Large intestine (tissue), 3 donors: ENCODE results near the gene ASPDH. TPM values are rescaled to one million over a fixed set of nuclear protein-coding genes. Genes with fewer than 3 reads are reported as not detected.

Source experiments
- DNase-seq, 2 donors: peaks; one replicate each; pipeline versions ENCODE4 v3.0.0 to v3.0.0-alpha.2; 2013
- H3K27ac ChIP-seq: one replicate; pipeline ENCODE4 v1.5.1; 2013; ENCODE audit warnings: low read length
- H3K27me3 ChIP-seq: 2 replicates; pipeline ENCODE4 v1.6.1; 2013; ENCODE audit warnings: low read length; ENCODE audit not compliant: control insufficient read depth, insufficient read depth
- H3K36me3 ChIP-seq: 2 replicates; pipeline ENCODE4 v1.6.1; 2013; ENCODE audit warnings: low read length; ENCODE audit not compliant: control insufficient read depth, insufficient read depth
- H3K4me1 ChIP-seq: one replicate; pipeline ENCODE4 v1.6.1; 2013; ENCODE audit warnings: low read length; ENCODE audit not compliant: control insufficient read depth, insufficient read depth
- H3K4me3 ChIP-seq: one replicate; pipeline ENCODE4 v1.5.1; 2013; ENCODE audit warnings: low read length
- H3K9me3 ChIP-seq: one replicate; pipeline ENCODE4 v1.6.1; 2013; ENCODE audit warnings: mild to moderate bottlenecking, low read depth, low read length, moderate library complexity; ENCODE audit not compliant: control insufficient read depth
- WGBS: methylation state at CpG from one replicate; pipeline ENCODE4 v1.1.5; 2013; ENCODE audit warnings: low lambda C conversion rate; ENCODE audit not compliant: insufficient coverage; 5-methylcytosine and 5-hydroxymethylcytosine counted together
- polyA plus RNA-seq: library from polyadenylated mRNA; unstranded; fragments of 120-200 nt; gene quantifications from one replicate; pipeline ENCODE4 v1.2.1, GENCODE V29; 2013

Gene ASPDH
- polyA plus RNA-seq, 1 donor: 4.4 TPM

DNA sequence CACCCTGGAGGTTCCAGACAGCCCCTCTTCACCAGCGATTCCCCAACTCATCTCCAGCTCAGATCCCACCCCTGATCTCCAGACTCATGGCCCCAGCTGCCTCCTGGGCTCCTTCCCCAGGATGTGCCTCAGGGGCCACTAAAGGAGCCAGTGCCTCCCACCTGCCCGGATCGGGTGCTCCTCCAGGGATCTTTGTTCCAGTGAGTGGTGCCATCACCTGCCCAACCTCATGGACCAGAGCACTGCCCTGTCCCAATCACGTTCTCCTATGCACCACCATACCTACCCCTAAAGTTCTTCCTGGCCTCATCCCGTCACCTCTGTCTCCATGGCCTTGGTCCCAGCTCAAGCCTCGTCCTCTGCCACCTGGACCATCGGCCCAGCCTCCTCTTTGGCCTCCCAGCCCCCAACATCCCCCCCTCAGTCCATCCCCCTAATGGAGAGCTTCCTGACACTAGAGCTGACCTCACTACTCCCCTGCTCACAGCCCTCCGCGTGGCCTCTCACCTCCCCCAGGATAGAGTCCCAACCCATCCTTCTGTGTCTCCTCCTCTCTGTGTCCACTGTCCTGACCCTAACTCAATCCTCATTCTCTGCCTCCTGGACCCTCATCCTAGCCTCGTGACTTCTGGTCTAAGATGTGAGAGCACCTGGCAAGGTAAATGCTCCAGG, 28.3 kb downstream of the ASPDH start:
- Histone ChIP-seq H3K9me3 (peaks cover 6% of the 10 kb centered on the region), H3K27ac (no peak overlapping the region), H3K4me3 (no peak overlapping the region), H3K27me3 (peaks cover 20% of the 10 kb centered on the region), H3K36me3 (peaks cover 29% of the 10 kb centered on the region), H3K4me1 (no peaks in the 10 kb centered on the region)
- no peak for DNase-seq
- no CpG with 5 or more reads among the region's 10 CpGs for WGBS

DNA sequence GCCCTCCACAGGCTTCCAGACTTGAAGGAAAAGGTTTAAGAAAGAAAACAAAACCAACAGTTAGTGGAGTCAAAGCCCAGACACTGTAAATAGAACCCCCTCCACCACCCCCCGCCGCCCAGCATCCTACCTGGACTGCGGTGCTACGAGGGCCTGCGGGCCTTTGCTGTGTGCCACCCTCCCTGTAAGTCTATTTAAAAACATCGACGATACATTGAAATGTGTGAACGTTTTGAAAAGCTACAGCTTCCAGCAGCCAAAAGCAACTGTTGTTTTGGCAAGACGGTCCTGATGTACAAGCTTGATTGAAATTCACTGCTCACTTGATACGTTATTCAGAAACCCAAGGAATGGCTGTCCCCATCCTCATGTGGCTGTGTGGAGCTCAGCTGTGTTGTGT, 30.8 kb downstream of the ASPDH start:
- Histone ChIP-seq H3K27ac (no peak overlapping the region), H3K27me3 (peaks cover 7% of the 10 kb centered on the region), H3K36me3 (peaks cover 53% of the 10 kb centered on the region), H3K4me1 (no peaks in the 10 kb centered on the region), H3K4me3 (no peak overlapping the region), H3K9me3 (peaks cover 17% of the 10 kb centered on the region)
- no peak for DNase-seq
- WGBS: no CpG with 5 or more reads among the region's 10 CpGs

DNA sequence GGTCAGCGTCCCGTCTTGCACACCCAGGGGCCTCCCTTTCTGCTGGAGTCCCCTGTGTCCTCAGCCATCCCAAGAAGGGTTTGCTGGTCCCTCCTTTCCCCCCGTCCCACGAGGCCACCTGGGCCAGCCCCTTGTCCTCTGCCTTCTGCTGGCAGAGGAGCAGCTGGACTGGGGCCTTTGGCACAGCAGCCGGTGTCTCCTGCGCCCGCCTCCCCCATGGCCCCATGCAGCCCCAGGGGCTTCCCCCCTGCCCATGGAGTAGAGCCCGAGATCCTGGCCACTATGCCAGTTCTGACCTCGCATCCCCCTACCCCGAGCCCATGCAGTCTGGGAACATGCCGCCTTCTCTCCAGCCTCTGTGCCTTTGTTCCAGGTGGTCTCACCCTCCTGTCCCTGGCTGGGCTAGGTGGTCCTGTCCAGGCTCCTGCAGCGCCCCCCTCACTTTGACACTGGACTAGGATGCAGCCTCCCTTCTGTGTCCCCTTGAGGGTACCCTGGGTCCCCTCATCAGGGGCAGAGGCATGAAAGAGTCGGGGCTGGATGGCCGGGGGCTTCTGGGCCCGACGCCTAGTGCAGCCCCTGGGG, 31.4 kb downstream of the ASPDH start:
- peaks cover 3% of the 10 kb centered on the region for H3K27me3 ChIP-seq
- peaks cover 20% of the 10 kb centered on the region for H3K9me3 ChIP-seq
- no CpG with 5 or more reads among the region's 16 CpGs for WGBS
- H3K4me1 ChIP-seq: peaks cover 4% of the 10 kb centered on the region
- no peak overlapping the region for H3K27ac ChIP-seq
- no peak overlapping the region for H3K4me3 ChIP-seq
- H3K36me3 ChIP-seq: peaks cover 54% of the 10 kb centered on the region
- DNase-seq: no peak

DNA sequence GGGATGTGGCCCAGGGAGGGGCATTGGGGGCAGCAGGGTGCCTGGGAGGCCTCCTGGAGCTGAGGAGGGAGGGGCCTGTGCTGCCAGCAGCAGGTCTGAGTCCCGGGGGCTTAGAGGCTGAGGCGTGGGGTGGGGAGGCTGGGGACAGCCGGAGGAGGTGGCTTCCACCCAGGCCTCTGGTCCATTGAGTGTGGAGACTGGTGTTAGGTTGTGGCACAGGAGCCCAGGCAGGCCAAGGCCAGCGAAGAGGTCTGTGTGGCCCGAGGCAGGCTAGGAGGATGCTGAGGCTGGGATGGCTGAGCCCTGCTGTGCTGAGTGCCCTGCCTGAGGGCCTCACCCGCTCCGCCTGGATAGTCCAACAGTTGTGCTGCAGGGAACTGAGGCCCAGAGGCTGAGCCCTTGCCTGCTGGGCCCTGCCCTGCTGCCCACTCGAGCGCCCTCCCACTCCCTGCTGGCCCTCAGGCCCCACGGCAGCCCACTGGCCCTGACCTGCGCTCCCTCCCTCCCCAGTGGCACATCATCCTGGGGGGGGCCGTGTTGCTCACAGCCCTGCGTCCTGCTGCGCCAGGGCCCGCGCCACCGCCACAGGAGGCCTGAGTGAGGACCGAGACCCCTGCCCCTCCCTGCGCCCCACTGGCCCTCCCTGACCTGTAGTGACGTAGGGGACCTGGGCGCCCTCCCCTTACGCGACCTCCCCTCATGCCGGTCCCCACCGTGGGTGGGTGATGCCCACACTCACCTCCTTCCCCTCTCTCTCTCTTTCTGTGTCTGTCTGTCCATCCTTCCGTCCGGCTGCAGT, 32.2 kb downstream of the ASPDH start:
- no CpG with 5 or more reads among the region's 27 CpGs for WGBS
- no peak for DNase-seq
- H3K4me1 ChIP-seq: peaks cover 8% of the 10 kb centered on the region
- no peak overlapping the region for H3K4me3 ChIP-seq
- no peak overlapping the region for H3K27ac ChIP-seq
- no peaks in the 10 kb centered on the region for H3K27me3 ChIP-seq
- H3K36me3 ChIP-seq: peaks cover 54% of the 10 kb centered on the region
- H3K9me3 ChIP-seq: peaks cover 16% of the 10 kb centered on the region

DNA sequence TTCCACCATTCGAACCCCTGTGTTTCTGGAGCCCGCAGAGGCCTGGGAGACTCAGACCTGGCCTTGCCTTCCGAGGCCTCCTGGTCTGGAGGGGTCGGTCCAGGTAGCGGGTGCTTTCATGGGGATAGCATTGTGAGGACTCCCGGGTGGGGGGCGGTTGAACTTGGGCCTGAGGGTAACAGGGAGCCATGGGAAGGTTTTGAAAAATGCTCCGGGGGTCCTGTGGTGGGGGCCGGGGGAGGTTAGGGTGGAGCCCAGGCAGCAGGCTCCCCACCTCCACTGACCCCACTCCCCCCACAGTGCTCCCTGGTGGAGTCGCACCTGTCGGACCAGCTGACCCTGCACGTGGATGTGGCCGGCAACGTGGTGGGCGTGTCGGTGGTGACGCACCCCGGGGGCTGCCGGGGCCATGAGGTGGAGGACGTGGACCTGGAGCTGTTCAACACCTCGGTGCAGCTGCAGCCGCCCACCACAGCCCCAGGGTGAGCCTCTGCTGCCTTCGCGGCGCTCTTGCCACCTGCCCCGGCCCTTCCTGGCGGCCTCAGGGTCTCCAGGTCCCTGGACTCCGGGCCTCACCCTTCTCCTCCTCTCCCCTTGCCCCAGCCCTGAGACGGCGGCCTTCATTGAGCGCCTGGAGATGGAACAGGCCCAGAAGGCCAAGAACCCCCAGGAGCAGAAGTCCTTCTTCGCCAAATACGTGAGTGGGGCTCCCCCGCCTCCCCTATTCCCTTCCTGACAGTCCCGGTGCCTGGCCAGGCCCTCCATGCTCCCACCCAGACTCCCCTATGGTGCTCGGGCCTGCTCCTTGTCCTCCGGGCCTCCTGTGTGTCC, 33.2 kb downstream of the ASPDH start:
- DNase-seq: no peak
- H3K4me3 ChIP-seq: no peak overlapping the region
- peaks cover 54% of the 10 kb centered on the region for H3K36me3 ChIP-seq
- peaks cover 8% of the 10 kb centered on the region for H3K4me1 ChIP-seq
- H3K27ac ChIP-seq: no peak overlapping the region
- no CpG with 5 or more reads among the region's 37 CpGs for WGBS
- H3K27me3 ChIP-seq: no peaks in the 10 kb centered on the region
- H3K9me3 ChIP-seq: peaks cover 21% of the 10 kb centered on the region

DNA sequence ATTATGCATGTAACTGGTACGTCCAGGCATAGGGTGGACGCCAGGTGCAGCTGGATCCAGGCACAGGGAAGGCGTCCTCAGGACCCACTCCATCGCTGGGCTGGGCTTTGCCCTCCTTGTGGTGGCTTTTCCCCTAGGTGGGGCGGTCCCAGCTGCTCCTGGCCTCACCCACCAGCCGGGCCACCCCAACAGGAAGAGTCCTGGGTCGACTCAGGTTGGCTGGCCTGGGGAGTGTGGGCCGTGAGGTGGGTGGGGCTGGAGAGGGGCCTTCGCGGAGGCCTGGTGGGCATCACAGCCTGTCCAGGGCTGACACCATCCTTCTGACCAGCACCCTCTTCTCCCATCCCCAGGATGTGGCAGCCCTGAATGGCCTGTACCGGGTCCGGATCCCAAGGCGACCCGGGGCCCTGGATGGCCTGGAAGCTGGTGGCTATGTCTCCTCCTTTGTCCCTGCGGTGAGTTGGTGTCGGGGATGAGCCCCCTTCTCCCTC, 33.9 kb downstream of the ASPDH start:
- Histone ChIP-seq H3K4me3 (no peak overlapping the region), H3K27me3 (no peaks in the 10 kb centered on the region), H3K36me3 (peaks cover 54% of the 10 kb centered on the region), H3K27ac (no peak overlapping the region), H3K4me1 (peaks cover 8% of the 10 kb centered on the region), H3K9me3 (peaks cover 21% of the 10 kb centered on the region)
- no CpG with 5 or more reads among the region's 16 CpGs for WGBS
- DNase-seq: no peak

DNA sequence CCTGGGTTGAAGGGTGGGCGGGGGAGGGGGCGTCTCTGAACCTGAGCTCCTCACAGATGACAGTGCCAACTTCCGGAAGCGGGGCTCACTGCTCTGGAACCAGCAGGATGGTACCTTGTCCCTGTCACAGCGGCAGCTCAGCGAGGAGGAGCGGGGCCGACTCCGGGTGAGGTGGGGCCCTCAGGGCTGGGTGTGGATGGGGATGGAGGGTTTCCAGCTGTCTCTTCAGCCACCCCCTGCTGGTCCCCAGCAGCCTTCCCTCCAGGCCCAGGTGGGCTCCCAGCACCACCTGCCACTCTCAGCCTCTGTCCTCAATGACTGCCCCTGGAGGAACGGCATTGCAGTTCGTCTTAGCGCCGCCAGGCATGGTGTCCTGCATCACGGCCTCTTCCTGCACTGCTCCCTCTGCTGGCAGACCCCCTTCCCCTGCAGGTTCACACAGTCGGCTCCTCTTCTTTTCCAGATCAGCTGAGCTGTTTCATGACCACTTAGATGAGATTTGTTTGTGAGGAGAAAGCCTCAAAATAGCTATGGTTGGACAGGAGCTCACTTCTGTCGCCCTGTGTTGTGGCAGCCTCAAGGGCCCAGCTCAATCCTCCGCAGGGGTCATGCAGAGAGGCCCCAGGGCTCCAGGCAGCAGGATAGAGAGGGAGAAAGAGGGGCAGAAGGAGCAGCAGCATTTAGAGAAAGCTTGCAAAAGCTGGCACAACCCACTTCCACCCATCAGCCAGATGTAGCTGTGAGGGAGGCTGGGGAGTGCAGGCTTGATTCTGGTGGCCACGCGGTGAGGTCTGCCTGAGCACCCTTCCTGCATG, 34.6 kb downstream of the ASPDH start:
- Histone ChIP-seq H3K27ac (no peak overlapping the region), H3K4me1 (peaks cover 8% of the 10 kb centered on the region), H3K27me3 (no peaks in the 10 kb centered on the region), H3K9me3 (peaks cover 21% of the 10 kb centered on the region), H3K36me3 (peaks cover 54% of the 10 kb centered on the region), H3K4me3 (no peak overlapping the region)
- DNase-seq: no peak
- no CpG with 5 or more reads among the region's 19 CpGs for WGBS

DNA sequence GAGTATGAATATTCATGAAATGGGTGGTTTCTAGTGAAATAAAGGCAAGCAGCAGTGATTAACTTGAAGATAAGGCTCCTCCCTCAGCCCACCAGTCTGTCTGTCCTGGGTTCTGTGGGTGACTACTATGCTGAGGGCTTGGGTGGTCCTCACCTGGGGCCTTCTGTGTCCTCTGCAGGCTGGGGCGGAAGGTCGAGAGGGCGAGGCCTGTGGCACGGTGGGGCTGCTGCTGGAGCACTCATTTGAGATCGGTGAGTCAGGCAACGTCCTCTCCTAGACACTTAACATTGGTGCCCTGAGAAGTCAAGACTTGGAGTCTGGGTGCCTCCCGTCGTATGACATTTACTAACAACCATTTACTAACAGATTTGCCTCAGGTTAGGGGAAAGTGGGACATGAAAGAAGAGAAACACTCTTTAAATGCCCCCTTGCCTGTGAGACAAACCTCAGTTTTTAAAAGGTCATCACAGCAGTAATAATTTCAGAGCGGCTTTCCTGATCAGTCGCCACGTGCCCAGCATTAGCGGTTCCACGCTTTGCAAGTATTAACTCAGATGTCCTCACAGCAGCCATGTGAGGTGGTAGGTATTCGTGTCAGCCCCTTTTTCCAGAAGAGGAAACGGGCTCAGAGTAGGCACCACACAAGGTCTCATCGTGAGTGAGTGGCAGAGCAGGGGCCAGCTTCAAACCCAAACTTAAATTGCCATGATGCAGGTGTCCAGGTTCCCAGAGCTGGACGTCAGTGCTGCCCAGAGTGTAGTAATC, 35.8 kb downstream of the ASPDH start:
- Histone ChIP-seq H3K4me1 (peaks cover 8% of the 10 kb centered on the region), H3K36me3 (peaks cover 48% of the 10 kb centered on the region), H3K9me3 (peaks cover 21% of the 10 kb centered on the region), H3K4me3 (no peak overlapping the region), H3K27me3 (no peaks in the 10 kb centered on the region), H3K27ac (no peak overlapping the region)
- 97% methylated on average over 5 of the region's 17 CpGs for WGBS
- DNase-seq: no peak

DNA sequence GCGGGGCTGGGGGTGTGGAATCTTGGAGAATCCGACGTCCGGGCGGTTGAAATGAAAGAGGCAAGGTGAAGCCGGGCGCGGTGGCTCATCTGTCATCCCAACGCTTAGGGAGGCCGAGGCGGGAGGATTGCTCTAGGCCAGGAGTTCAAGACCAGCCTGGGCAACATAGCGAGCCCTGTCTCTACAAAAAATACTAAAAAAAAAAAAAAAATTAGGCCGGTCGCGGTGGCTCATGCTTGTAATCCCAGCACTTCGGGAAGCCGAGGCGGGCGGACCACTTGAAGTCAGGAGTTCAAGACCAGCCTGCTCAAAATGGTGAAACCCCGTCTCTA, 36.8 kb downstream of the ASPDH start:
- Histone ChIP-seq H3K4me3 (peak overlapping the region; percentile 95), H3K36me3 (peaks cover 39% of the 10 kb centered on the region), H3K27ac (peak overlapping the region; percentile 93), H3K27me3 (no peaks in the 10 kb centered on the region), H3K4me1 (peaks cover 8% of the 10 kb centered on the region), H3K9me3 (peaks cover 21% of the 10 kb centered on the region)
- DNase-seq: no peak
- no CpG with 5 or more reads among the region's 20 CpGs for WGBS
